ENCODE data around the gene ERFE. TPM values are rescaled to one million over a fixed set of nuclear protein-coding genes. Genes with fewer than 3 reads are reported as not detected.

Gene ERFE
- total RNA-seq, 1 experiment from 2014 or later, result 4.5 TPM

DNA sequence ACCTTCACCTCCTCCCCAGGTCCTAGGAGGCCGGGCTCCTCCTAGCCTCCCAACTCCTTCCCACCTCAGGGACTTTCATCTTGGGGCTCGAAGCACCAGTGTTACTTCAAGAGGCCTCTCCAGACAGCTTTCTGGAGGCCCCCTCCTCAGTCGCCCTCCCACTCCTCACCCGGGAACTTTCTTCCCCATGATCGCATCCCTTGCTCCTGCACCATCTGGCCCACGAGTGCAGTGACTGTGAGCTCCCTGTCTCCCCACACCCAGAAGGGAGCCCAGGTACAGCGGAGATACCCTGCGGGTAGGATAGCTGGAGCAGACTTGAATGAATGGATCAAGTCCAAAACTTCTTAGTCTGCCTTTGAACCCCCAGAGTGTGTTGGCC lies 6.1 kb downstream of the ERFE start (continued):
- TF ChIP-seq, protein P1, sequence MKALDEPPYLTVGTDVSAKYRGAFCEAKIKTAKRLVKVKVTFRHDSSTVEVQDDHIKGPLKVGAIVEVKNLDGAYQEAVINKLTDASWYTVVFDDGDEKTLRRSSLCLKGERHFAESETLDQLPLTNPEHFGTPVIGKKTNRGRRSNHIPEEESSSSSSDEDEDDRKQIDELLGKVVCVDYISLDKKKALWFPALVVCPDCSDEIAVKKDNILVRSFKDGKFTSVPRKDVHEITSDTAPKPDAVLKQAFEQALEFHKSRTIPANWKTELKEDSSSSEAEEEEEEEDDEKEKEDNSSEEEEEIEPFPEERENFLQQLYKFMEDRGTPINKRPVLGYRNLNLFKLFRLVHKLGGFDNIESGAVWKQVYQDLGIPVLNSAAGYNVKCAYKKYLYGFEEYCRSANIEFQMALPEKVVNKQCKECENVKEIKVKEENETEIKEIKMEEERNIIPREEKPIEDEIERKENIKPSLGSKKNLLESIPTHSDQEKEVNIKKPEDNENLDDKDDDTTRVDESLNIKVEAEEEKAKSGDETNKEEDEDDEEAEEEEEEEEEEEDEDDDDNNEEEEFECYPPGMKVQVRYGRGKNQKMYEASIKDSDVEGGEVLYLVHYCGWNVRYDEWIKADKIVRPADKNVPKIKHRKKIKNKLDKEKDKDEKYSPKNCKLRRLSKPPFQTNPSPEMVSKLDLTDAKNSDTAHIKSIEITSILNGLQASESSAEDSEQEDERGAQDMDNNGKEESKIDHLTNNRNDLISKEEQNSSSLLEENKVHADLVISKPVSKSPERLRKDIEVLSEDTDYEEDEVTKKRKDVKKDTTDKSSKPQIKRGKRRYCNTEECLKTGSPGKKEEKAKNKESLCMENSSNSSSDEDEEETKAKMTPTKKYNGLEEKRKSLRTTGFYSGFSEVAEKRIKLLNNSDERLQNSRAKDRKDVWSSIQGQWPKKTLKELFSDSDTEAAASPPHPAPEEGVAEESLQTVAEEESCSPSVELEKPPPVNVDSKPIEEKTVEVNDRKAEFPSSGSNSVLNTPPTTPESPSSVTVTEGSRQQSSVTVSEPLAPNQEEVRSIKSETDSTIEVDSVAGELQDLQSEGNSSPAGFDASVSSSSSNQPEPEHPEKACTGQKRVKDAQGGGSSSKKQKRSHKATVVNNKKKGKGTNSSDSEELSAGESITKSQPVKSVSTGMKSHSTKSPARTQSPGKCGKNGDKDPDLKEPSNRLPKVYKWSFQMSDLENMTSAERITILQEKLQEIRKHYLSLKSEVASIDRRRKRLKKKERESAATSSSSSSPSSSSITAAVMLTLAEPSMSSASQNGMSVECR (CRISPR knock-in tag; IDR thresholded peaks at IDR 0.05; ENCODE audit: borderline replicate concordance), result no peak
- no peak for TF ChIP-seq FOXP1 (CRISPR knock-in tag; IDR thresholded peaks at IDR 0.05; ENCODE audit: borderline replicate concordance)
- no peak for TF ChIP-seq ZNF317 (CRISPR knock-in tag; IDR thresholded peaks at IDR 0.05; ENCODE audit: borderline replicate concordance, low read depth)
- TF ChIP-seq NR1H2 (CRISPR knock-in tag; IDR thresholded peaks at IDR 0.05), result no peak
- TF ChIP-seq JUN (CRISPR knock-in tag; IDR thresholded peaks at IDR 0.05), result no peak
- TF ChIP-seq, protein P2, sequence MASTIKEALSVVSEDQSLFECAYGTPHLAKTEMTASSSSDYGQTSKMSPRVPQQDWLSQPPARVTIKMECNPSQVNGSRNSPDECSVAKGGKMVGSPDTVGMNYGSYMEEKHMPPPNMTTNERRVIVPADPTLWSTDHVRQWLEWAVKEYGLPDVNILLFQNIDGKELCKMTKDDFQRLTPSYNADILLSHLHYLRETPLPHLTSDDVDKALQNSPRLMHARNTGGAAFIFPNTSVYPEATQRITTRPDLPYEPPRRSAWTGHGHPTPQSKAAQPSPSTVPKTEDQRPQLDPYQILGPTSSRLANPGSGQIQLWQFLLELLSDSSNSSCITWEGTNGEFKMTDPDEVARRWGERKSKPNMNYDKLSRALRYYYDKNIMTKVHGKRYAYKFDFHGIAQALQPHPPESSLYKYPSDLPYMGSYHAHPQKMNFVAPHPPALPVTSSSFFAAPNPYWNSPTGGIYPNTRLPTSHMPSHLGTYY (CRISPR knock-in tag; IDR thresholded peaks at IDR 0.05), result no peak
- TF ChIP-seq, protein P3, sequence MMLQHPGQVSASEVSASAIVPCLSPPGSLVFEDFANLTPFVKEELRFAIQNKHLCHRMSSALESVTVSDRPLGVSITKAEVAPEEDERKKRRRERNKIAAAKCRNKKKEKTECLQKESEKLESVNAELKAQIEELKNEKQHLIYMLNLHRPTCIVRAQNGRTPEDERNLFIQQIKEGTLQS (CRISPR knock-in tag; conservative IDR thresholded peaks at IDR 0.05), result no peak
- TF ChIP-seq, protein P4, sequence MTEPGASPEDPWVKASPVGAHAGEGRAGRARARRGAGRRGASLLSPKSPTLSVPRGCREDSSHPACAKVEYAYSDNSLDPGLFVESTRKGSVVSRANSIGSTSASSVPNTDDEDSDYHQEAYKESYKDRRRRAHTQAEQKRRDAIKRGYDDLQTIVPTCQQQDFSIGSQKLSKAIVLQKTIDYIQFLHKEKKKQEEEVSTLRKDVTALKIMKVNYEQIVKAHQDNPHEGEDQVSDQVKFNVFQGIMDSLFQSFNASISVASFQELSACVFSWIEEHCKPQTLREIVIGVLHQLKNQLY (CRISPR knock-in tag; IDR thresholded peaks at IDR 0.05), result no peak
- TF ChIP-seq SP1 (CRISPR knock-in tag; conservative IDR thresholded peaks at IDR 0.05), result no peak
- TF ChIP-seq MXD4 (CRISPR knock-in tag; IDR thresholded peaks at IDR 0.05; ENCODE audit: borderline replicate concordance), result no peak
- TF ChIP-seq, protein P5, sequence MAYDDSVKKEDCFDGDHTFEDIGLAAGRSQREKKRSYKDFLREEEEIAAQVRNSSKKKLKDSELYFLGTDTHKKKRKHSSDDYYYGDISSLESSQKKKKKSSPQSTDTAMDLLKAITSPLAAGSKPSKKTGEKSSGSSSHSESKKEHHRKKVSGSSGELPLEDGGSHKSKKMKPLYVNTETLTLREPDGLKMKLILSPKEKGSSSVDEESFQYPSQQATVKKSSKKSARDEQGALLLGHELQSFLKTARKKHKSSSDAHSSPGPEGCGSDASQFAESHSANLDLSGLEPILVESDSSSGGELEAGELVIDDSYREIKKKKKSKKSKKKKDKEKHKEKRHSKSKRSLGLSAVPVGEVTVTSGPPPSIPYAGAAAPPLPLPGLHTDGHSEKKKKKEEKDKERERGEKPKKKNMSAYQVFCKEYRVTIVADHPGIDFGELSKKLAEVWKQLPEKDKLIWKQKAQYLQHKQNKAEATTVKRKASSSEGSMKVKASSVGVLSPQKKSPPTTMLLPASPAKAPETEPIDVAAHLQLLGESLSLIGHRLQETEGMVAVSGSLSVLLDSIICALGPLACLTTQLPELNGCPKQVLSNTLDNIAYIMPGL (CRISPR knock-in tag; IDR thresholded peaks at IDR 0.05), result no peak
- TF ChIP-seq IRF2 (CRISPR knock-in tag; IDR thresholded peaks at IDR 0.05; ENCODE audit: borderline replicate concordance, low read depth), result no peak

DNA sequence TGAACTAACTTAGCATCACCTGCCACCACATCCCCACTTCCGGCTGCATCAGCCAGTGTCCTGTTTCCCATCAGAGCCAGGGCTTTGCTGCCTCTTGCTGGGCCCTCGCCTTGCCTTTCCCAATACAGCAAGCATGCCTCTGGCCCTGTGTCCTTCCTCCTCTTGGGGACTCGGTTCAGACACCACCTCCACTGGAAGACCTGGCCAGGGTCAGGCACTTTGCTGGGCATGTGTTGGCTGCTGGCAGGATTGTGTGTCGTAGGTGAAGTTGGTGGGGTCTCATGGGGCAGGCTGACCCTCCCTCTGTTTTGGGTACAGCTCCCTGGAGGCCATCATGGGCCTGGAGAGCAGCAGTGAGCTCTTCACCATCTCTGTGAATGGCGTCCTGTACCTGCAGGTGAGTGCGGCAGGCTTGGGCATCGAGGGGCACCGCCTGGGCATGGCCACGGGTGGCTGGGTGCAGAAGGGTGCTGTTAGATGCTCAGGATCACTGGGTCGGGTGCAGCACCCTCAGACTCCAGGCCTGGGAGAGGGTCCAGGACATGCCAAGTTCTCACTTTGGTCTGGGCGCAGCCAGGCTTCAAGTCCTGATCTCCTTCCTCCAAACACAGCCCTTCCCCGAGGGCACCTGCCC lies 6.6 kb downstream of the ERFE start:
- no peak for DNase-seq (ENCODE audit: low spot score)
- no peak for ATAC-seq
- Mint-ChIP-seq H3K4me1 (no peaks in the 10 kb centered on the region), H3K27ac (no peak overlapping the region), H3K9me3 (no peaks in the 10 kb centered on the region), H3K27me3 (ENCODE audit: low read depth) (peaks cover 41% of the 10 kb centered on the region), H3K4me3 (peak overlapping the region; percentile 55; the same call in 1 of the 2 replicates), H3K36me3 (peaks cover 10% of the 10 kb centered on the region)
- TF ChIP-seq FOXP1 (CRISPR knock-in tag; IDR thresholded peaks at IDR 0.05; ENCODE audit: borderline replicate concordance), result 0 out of 2 replicates have a peak, but pooled peaks have one; percentile 23
- TF ChIP-seq, protein P6, sequence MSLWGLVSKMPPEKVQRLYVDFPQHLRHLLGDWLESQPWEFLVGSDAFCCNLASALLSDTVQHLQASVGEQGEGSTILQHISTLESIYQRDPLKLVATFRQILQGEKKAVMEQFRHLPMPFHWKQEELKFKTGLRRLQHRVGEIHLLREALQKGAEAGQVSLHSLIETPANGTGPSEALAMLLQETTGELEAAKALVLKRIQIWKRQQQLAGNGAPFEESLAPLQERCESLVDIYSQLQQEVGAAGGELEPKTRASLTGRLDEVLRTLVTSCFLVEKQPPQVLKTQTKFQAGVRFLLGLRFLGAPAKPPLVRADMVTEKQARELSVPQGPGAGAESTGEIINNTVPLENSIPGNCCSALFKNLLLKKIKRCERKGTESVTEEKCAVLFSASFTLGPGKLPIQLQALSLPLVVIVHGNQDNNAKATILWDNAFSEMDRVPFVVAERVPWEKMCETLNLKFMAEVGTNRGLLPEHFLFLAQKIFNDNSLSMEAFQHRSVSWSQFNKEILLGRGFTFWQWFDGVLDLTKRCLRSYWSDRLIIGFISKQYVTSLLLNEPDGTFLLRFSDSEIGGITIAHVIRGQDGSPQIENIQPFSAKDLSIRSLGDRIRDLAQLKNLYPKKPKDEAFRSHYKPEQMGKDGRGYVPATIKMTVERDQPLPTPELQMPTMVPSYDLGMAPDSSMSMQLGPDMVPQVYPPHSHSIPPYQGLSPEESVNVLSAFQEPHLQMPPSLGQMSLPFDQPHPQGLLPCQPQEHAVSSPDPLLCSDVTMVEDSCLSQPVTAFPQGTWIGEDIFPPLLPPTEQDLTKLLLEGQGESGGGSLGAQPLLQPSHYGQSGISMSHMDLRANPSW (CRISPR knock-in tag; conservative IDR thresholded peaks at IDR 0.05; ENCODE audit: low read depth), result no peak
- CTCF ChIA-PET, result interaction anchor here (0.6 to 1.1 kb wide), 3 partner anchors 8 to 38 kb away, joined by 3 to 4 read pairs (median 3); partner anchors contain the start of gene KLHL30
- POLR2A ChIA-PET, result no interaction called here

Measured in WTC11 (cell line).